G401 (cell line): ENCODE results near the gene CLIC3. TPM values are rescaled to one million over a fixed set of nuclear protein-coding genes. Genes with fewer than 3 reads are reported as not detected.
"Not testable (repeated sequence)": the region's sequence is repeated elsewhere in the genome, so short reads cannot be mapped to it uniquely, and the experiment has no call there.

Experiments used
- DNase-seq: peaks from one replicate; pipeline ENCODE4 v3.0.0-alpha.2; 2015; ENCODE audit warnings: low spot score
- in situ Hi-C: cut with HindIII; loops from 2 replicates; pipeline ENCODE4 v1.10.0; 2016; ENCODE audit warnings: low sequenced_read_pairs, mixed read lengths
- total RNA-seq: library from RNA; depleted of rRNA; stranded (reverse); fragments of >200 nt; shearing (Covaris generic); gene quantifications from 2 replicates; pipeline ENCODE4 v1.2.3, GENCODE V29; 2014

The CLIC3 gene
- total RNA-seq, 1 experiment from 2014 or later, result 2.1 TPM

DNA sequence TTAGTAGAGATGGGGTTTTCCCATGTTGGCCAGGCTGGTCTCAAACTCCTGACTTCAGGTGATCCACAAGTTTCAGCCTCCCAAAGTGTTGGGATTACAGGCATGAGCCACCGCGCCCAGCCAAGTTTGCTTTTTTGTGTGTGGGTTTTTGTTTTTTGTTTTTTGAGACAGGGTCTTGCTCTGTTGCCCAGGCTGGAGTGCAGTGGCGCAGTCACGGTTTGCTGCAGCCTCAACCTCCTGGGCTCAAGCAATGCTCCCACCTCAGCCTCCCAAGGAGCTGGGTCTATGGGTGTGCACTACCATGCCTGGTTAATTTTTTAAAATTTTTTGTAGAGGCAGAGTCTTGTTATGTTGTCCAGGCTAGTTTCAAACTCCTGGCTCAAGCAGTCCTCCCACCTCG is 37.1 kb upstream of the CLIC3 start:
- in situ Hi-C loops, result loop anchor here (25.0 kb wide), 1 partner anchor 96 kb away; the partner anchor contains the start of genes C8G and FBXW5
- not testable (repeated sequence) for DNase-seq

DNA sequence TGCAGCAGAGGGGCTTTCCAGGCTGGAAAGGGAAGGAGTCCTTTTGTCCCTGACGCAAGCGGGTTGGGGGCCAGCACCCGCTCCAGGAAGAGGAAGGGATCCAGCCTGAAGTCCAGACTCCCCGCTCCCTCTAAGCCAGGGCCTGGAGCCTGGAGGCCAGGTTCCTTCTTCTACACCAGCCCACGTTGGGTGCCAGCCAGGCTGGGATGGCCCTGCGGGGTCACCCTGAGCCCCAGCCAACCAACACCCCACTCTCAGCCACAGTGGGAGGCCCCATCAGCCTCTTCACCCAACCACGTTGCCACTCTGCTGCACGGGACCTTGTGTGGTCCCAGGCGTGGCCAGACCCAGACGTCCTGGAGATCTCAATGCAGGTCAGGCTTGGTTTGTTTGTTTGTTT is 36.5 kb upstream of the CLIC3 start:
- no peak for DNase-seq
- in situ Hi-C loops, result loop anchor here (25.0 kb wide), 1 partner anchor 96 kb away; the partner anchor contains the start of genes C8G and FBXW5

DNA sequence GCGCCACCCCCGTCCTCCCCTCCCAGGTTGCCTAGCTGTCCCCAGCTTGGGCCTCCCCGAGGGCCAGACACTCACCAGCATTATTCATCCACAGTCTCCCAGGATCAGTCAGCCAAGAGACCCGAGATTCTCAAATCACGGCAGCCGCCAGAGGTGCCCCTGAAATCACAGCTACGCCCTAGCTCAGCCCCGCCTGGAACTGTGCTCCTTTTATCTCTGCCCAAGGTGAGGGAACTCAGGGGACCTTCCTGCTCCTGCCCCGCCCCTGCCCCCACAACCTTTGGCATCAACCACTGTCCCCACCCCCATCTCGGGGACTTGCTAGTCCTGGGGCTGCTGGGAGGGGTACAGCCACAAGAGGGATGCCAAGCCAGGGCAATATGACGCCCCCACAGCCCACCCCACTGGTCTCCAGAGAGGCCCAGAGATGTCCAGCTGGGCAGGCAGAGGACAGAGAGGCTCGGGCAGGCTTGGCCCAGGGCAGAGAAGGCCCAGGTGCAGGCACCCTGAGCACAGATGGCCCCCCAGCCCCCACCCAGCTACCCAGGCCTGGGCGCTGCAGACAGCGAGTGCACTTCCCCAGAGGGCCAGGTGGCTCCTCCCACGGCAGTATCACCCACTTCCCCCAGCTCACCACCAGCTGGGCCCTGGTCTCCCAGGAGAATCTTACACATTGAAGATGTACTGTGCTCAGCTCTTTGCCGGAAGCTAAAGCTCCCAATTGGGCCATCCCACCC is 35.7 kb upstream of the CLIC3 start, which contains the start of gene FUT7:
Gene FUT7 (minus strand): TSS at position 185 of the 737 bp plus-strand sequence. CDS start 97 bp downstream, at position 88.
- in situ Hi-C loops, result loop anchor here (25.0 kb wide), 1 partner anchor 95 kb away; the partner anchor contains the start of genes C8G and FBXW5

DNA sequence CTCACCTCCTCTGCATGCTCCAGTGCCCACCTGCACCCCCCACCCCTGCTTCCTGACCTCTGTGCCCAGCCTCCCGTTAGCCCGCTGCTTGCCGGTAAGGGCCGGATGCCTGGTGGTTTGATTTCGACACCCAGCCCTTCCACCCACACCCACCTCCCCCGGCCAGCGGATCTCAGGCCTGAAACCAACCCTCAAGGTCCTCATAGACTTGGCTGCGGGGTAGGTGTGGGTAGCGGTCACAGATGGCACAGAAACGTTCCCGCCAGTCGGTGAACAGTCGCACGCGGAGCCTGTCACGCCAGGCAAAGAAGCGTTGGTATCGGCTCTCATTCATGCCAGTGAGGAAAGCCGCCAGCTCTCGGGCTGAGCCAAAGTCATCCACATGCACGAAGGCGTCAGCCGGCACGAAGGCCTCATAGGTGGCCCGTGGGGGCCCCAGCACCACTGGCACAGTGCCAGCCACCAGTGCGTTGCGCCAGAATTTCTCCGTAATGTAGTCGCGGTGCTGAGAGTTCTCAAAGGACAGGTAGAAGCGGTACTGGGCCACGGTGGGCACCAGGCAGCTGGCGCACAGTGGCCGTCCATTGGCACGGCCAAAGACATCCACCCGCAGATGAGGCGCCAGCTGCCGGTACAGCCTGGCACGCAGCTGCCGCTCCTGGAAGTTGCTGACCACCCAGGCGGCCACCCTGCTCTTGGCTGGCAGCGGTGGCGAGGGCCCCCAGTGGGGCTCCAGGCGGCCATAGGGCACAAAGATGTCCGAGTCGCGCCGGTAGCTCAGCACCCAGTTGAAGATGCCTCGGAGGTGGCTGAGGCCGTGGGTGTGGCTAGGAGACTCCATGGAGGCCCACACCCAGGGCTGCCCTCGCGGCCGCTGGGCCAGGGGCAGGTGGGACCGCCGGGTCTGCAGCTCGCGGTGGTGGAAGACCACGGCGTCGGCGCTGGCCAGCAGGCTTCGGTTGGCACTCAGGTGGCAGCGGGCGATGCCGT is 34.5 kb upstream of the CLIC3 start:
- in situ Hi-C loops, result loop anchor here (25.0 kb wide), 1 partner anchor 94 kb away; the partner anchor contains the start of genes C8G and FBXW5
- DNase-seq, result peak; percentile 67

More for the DNA sequence above, 35.7 kb upstream of the CLIC3 start, which contains the start of gene FUT7:
- no peak for DNase-seq

DNA sequence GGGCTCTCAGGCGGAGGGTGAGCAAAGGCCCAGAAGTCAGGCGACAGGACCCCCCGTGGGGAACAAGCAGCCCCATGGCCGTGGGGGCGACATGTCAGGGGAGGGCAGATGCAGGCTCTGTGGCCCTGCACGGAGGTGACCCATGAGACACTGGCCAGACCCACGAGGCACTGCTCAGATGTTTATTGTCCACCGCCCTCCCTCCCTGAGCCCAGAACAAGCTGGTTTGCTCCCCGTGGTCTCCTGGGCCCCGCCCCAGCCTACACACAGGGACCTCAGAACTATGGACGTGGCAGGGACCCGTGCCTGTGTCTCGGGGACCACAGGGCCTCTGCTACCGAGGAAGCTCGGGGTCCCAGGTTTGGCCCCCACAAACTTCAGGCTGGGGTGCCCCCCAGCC is 33.6 kb upstream of the CLIC3 start:
- DNase-seq, result no peak
- in situ Hi-C loops, result loop anchor here (25.0 kb wide), 1 partner anchor 93 kb away; the partner anchor contains the start of genes C8G and FBXW5

DNA sequence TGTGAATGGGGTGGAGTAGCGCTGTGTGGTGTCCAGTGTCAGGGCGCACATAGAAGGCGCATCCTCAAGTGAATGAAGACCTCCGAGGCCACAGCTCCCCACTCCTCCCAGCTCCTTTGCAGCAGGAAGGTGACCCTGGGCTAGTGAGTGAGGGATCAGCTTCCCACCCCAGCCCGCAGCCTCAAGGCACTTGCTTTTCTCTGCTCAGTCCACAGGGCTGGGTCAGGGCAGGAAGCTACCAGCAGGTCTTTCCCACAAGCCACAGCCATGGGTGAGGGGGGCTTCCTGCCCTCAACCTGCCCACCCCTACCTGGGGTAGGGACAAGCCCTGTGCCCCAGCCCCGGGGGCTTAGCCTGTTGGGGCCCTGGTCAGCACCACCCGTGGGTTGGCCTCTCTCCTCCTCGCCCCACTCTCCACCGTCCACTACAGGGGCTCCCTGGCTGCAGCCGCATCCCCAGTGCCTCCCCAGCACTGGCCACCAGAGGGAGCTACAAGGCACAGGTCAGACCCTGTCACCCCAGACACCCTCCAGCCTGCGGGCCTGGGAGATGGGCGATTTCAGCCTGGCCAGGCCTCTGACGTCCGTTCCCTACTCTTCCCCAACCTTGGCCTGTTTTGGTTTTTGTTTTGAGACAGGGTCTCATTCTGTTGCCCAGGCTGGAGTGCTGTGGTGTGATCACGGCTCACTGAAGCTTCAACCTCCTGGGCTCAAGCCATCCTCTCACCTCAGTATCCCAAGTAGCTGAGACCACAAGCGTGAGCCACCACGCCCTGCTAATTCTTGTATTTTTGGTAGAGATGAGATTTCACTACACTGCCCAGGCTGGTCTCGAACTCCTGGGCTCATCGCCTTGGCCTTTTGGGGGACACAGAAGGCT is 32.9 kb upstream of the CLIC3 start:
- in situ Hi-C loops, result loop anchor here (25.0 kb wide), 1 partner anchor 92 kb away; the partner anchor contains the start of genes C8G and FBXW5
- DNase-seq, result peak; percentile 85

DNA sequence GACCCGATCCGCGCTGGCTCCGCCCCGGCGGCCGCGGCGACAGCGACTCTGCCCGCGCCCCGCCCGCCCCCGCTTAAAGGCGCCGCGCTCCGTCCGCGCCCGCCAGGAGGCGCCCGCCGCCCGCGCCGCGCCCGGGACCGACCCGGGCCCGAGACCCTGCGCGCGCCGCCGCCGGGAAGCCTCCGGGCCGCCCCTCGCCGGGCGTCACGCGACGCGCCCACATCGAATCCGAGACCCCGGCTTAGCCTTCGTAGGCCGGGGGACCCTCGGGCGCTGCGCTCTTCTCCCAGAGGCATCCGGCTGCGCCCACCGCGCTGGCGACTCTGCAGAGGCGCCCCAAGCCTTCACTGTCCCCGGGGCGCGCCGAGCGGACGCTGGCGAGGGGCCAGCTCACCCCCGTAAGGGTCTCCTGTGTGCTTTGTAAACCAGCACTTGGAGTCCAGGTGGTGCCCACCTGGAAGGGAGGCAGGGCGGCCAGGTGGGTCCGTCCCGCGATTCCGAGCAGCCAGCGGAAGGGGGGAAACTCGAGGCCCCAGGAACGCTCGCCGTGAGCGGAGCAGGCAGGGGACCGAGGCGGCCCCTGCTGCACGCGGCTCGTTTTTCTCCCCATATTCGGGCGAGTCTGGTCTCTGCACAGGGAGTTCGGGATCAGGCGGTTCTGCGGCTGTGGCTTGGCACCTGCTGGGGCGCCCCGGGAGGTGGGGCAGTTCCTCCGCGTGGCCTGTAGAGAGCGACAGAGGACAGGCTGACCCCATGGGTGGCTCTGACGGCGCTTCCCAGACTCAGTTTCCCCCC is 32.1 kb upstream of the CLIC3 start:
- peak; percentile 72 for DNase-seq
- in situ Hi-C loops, result loop anchor here (25.0 kb wide), 1 partner anchor 91 kb away; the partner anchor contains the start of genes C8G and FBXW5

DNA sequence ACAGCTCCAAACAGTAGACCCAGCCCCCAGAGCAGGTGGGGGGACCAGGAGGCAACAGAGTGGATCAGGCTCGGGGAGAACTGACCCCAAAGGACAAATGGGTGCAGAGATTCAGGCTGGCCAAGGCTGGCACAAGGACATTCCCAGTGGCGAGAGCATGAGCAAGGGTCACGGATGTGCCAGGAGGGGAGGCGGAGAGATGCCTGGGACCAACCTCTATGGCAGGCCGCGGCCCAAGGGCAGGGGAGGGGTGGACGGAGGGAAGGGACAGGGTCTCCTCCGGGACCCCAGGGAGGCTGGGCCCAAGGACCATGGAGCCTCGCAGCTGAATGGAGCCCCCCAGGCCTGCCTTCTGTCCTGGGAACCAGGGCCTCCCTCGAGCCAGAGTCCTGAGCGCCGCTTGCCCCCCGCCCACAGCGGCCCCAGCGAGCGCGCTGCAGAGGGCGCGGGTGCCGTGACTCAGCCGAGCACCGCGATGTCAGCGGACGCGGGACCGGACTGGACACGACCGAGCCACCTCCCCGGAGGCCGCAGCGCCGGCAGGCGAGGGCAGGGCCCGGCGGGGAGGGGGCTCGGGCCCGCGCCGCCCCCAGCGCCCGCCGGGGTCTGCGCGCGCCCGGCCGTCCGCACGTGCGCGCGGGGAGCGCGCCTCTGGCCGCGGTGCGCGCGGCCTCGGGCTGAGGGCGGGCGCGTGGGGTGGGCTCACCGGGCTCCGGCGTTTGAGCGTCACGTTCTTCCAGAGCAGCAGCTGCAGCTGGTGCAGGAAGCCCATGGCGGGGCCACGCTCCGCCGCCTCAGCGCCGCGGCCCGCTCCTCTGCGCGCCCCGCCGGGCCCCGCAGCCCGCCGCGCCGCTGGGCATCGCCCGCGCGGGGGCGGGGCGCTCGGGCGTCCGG is 31.2 kb upstream of the CLIC3 start, which contains the start of gene ABCA2:
Gene ABCA2 (minus strand): TSS at position 869 of the 894 bp plus-strand sequence. CDS start 97 bp downstream, at position 772.
- no peak for DNase-seq
- in situ Hi-C loops, result loop anchor here (25.0 kb wide), 1 partner anchor 90 kb away; the partner anchor contains the start of genes C8G and FBXW5

DNA sequence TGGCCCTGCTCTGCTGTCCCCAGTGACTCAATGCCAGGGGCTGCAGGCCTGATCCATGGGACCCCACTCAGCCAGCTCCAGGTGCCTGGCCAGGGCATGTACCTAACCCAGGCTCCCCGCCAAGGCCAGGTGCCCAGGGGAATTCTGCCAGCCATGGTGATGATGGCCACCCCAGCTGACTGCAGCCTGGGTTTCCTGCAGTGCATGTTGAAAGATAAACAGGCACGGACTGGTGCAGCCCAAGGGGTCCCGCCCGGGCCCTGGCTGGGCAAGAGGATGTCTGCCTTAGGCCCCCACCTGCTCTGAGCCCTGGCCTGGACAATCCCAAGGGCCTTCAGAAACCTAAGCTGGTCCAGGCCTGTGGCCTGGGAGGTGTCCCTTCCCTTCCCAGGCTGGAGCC is 30.5 kb upstream of the CLIC3 start:
- no peak for DNase-seq
- in situ Hi-C loops, result loop anchor here (25.0 kb wide), 1 partner anchor 90 kb away; the partner anchor contains the start of genes C8G and FBXW5

DNA sequence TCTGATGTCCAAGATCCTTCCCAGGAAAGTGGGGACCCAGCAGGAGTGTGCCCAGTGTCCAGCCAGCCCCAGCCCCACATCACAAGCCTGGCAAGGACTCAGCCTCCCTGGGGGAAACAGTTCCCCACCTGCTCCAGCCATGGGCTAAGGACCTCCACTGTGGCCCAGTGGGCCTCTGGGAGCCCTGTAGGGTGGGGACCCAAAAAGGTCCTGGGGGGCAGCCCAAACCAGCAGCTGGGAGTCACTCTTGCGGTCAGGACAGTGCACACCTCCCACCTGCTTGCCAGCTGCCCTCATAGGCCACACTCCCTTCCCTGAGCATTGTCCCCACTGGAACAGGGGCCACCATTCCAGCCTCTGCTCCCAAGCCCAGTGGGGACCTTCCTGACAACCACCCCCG is 30.0 kb upstream of the CLIC3 start:
- no peak for DNase-seq
- in situ Hi-C loops, result loop anchor here (25.0 kb wide), 1 partner anchor 89 kb away; the partner anchor contains the start of genes C8G and FBXW5

DNA sequence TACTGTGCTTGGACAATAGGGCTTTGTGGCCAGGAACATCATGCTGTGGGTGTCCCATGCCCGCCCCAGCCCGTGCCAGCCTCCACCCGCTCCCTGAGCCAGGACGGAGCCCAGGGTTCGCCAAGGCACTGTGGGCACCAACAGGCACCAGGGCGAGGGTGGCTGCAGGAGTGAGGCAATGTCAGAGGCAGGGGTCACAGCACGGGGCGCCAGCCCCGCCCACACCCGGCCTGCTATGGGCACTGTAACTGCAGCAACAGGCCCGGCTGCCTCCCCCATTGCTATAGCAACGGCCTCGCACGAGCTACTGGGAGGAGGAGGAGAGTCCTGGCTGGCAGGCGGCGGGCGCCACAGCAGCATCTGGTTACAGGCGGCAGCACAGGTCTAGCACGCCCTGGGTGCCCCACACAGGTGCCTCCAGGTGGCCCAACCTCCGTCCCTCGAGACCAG is 29.2 kb upstream of the CLIC3 start:
- DNase-seq, result peak; percentile 75
- in situ Hi-C loops, result loop anchor here (25.0 kb wide), 1 partner anchor 88 kb away; the partner anchor contains the start of genes C8G and FBXW5

DNA sequence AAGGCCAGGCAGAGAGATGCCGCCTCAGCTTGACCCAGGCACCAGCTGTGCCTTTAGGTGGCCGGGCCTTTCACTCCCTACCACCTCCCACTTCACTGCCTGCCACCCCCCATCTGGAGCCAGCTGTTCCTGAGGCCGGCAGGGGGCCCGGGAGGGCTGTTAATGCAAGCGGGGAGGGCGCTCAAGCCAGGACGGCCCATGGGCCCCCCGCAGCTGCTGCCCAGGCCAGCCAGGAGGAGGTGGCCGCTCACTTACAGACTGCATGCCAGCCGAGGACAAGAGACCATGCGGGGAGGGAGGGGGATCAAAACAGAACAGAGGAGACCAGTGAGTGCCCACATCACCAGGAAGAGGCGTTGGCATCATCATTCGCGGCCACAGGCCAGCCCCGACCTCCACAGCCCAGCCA is 27.2 kb upstream of the CLIC3 start:
- in situ Hi-C loops, result no loop called here
- DNase-seq, result no peak

DNA sequence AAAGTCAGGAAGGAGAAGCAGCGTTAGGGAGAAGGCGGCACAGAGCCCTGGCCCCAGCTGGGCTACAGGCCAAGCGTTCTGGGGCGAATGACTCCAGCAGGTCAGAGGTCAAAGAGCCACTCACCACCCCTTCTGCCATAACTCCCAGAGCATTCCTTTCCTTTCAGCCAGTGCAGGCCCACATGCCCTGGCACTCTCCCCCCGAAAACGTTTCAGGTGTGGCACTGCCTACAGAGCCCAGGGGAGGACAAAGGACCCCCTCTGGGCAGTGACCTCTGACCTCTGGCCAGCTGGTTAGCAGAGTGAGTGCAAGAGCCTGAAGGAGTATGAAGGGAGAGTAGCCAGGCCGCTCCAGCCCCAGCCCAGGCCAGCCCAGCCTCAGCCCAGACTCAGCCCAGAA is 26.8 kb upstream of the CLIC3 start:
- DNase-seq, result no peak
- in situ Hi-C loops, result no loop called here

DNA sequence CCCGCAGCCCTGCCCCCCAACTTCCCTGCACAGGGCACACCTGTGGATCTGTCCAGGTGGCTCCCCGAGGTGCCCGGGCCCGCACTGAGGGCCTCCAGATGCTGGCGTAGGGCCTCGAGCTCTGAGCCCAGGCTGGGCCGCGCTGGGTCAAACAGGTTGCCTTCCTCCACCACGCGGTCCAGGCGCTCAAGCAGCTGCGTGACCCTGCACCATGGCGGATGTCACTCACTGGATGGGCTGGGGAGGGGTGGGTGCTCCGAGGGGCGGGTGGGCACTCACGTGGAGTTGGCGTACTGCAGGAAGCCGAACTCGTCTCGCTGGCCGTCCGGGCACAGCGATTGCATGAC is 26.3 kb upstream of the CLIC3 start:
- no peak for DNase-seq
- in situ Hi-C loops, result no loop called here

DNA sequence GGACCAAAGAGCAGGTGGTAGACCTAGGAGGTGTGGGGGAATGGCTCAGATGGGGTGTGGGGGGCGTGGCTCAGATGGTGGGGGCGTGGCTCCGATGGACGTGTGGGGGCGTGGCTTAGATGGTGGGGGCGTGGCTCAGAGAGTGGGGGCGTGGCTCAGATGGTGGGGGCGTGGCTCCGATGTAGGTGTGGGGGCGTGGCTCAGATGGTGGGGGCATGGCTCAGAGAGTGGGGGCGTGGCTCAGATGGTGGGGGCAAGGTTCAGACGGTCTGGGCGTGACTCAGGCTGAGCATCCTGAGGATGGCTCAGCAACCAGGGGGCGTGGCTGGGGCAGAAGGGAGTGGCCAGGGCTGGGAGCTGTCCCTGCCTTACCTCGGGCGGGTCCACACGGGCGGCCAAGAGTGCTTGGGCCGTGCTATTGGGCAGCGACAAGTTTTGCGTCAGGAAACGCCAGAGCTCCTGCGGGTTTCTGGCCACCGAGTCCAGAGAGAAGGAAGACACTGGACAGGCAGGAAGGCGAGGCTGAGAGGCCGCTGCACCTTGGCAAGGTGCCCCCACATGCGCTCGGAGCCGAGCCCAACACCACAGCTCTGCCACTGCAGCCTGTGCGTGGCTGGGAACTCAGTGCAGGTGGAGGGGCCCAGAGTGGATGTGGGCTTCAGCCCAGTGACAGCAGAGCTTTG is 25.8 kb upstream of the CLIC3 start:
- in situ Hi-C loops, result no loop called here
- no peak for DNase-seq

DNA sequence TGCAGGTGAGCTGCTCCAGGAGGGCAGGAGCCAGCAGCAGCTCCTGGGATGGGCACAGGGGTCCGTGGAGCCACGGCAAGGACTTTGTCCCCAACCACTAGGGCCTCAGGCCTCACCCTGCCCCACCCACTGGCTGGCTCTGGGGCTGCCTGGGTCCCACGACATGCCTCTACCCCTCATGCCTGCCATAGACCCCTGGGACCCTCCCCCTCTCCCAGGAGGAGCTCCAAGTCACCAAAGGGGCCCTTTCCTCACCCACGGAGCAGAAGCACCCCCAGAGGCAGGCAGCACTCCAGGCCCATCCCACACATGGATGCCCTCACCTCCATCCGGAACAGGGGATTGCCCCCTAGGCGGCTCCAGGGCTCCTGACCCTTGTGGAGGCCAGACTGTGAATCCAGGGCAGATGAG is 25.2 kb upstream of the CLIC3 start:
- DNase-seq, result no peak
- in situ Hi-C loops, result no loop called here
